ENCODE data around the gene DAD1.

The DAD1 gene

DNA sequence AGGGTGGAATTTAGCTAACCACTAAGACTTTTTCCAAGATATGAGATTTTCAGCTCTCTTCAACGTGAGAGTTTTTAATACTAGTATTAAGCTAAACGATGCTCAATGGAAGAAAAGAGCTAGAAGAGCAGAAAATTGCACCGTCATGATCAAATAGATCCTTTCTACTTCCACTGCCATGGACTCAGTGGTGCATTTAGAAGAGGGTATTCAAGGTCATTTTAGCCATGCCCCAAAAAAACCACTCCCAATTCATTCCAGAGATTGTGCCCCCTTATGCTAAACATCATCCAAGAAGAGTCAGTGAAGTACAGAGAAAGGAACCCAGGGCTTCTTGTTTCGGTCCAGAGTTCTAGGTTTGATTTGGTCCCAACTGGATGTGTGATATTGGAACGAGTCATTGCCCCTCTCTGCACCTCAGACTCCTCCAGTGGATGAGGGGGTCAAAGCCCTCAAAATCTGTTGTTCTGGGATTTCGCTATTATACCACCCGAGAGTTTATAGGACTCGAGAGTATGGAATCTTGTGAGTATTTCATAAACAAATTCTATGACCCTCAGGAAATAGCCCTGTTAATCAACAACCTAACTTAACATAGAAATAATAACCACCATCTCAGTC, 55.2 kb downstream of the DAD1 start:
- no peak for DNase-seq
- Histone ChIP-seq H3K56ac (ENCODE audit: low read length) (no peak overlapping the region), H3K27me3 (ENCODE audit: insufficient read depth, low read length, poor library complexity) (no peaks in the 10 kb centered on the region), H3K4me1 (ENCODE audit: control insufficient read depth, low read depth, low read length) (no peaks in the 10 kb centered on the region), H3K79me1 (ENCODE audit: low read length) (no peaks in the 10 kb centered on the region), H2BK15ac (replicated peaks; ENCODE audit: low read depth) (no peak overlapping the region), H3K4ac (ENCODE audit: low read depth, low read length) (no peak overlapping the region), H3K4me3 (ENCODE audit: low read length) (no peak overlapping the region), H3K4me2 (ENCODE audit: low read length) (no peak overlapping the region), H2BK5ac (ENCODE audit: low read length) (no peak overlapping the region), H3K18ac (ENCODE audit: low read length) (no peak overlapping the region), H2BK120ac (ENCODE audit: low read depth, low read length) (no peak overlapping the region), H3K79me2 (ENCODE audit: control insufficient read depth, insufficient read depth, low read length) (no peaks in the 10 kb centered on the region), H4K5ac (ENCODE audit: low read length) (no peak overlapping the region), H3K36me3 (ENCODE audit: control insufficient read depth, insufficient read depth, low read length) (no peaks in the 10 kb centered on the region), H3K27ac (ENCODE audit: low read depth, low read length) (no peak overlapping the region), H4K8ac (ENCODE audit: low read depth, low read length) (no peak overlapping the region), H3K23ac (ENCODE audit: low read length) (no peak overlapping the region), H2AK5ac (ENCODE audit: low read length) (no peak overlapping the region), H3K9ac (ENCODE audit: low read length) (no peak overlapping the region)
- no CpG with 5 or more reads among the region's 8 CpGs for WGBS (ENCODE audit: extremely low coverage, insufficient coverage, low lambda C conversion rate)

- Histone ChIP-seq H3K36me3 (ENCODE audit: control insufficient read depth, insufficient read depth, low read length) (no peaks in the 10 kb centered on the region), H3K27ac (ENCODE audit: low read depth, low read length) (no peak overlapping the region), H3K79me2 (ENCODE audit: control insufficient read depth, insufficient read depth, low read length) (no peaks in the 10 kb centered on the region), H3K56ac (ENCODE audit: low read length) (no peak overlapping the region), H3K4me2 (ENCODE audit: low read length) (no peak overlapping the region), H4K5ac (ENCODE audit: low read length) (no peak overlapping the region), H2BK120ac (ENCODE audit: low read depth, low read length) (no peak overlapping the region), H3K9ac (ENCODE audit: low read length) (no peak overlapping the region), H2BK5ac (ENCODE audit: low read length) (no peak overlapping the region), H3K23ac (ENCODE audit: low read length) (no peak overlapping the region), H4K8ac (ENCODE audit: low read depth, low read length) (no peak overlapping the region), H3K4me3 (ENCODE audit: low read length) (no peak overlapping the region), H2AK5ac (ENCODE audit: low read length) (no peak overlapping the region), H3K4ac (ENCODE audit: low read depth, low read length) (no peak overlapping the region), H3K18ac (ENCODE audit: low read length) (no peak overlapping the region), H3K27me3 (ENCODE audit: insufficient read depth, low read length, poor library complexity) (no peaks in the 10 kb centered on the region), H3K79me1 (ENCODE audit: low read length) (no peaks in the 10 kb centered on the region), H3K4me1 (ENCODE audit: control insufficient read depth, low read depth, low read length) (no peaks in the 10 kb centered on the region), H2BK15ac (replicated peaks; ENCODE audit: low read depth) (no peak overlapping the region)
- no CpG with 5 or more reads among the region's 2 CpGs for WGBS (ENCODE audit: extremely low coverage, insufficient coverage, low lambda C conversion rate)
- DNase-seq, result no peak
Observed at GRCh38 chr14:22533057-22533704, 55.8 kb downstream of the DAD1 start.

DNA sequence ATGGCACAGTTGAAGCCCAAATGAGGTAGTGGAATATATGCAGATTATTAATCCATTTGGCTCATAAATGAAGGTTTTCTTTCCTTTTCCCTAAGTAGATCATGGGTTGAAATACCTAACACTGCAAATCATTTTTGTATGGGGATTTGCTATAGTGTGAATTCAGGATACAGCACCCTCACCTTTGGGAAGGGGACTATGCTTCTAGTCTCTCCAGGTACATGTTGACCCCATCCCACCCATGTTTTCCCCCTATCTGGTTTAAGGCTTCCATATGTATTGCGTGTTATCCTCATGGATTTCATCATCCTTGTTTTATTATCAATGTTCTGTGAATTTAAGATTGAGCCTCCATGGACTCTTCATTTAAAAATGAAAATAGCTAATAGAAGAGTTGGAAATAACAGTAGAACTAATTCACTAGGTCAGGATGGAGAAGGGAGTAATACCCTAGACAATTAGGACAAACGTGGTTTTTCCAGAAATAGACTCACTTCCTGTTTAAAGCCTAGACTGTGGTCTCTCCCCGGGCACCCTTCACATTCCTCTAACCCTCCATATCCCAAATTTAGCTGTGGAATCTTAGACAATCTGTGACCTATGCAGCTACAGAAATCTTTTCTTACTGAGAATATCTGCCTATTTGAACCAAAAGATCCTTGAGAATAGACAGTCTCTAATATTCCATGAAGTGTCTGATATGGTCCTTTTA, 56.5 kb downstream of the DAD1 start:
- Histone ChIP-seq H2BK5ac (ENCODE audit: low read length) (no peak overlapping the region), H3K4ac (ENCODE audit: low read depth, low read length) (no peak overlapping the region), H3K56ac (ENCODE audit: low read length) (no peak overlapping the region), H3K27ac (ENCODE audit: low read depth, low read length) (no peak overlapping the region), H4K8ac (ENCODE audit: low read depth, low read length) (no peak overlapping the region), H2BK120ac (ENCODE audit: low read depth, low read length) (no peak overlapping the region), H2BK15ac (replicated peaks; ENCODE audit: low read depth) (no peak overlapping the region), H4K5ac (ENCODE audit: low read length) (no peak overlapping the region), H3K18ac (ENCODE audit: low read length) (no peak overlapping the region), H3K4me3 (ENCODE audit: low read length) (no peak overlapping the region), H3K27me3 (ENCODE audit: insufficient read depth, low read length, poor library complexity) (no peaks in the 10 kb centered on the region), H2AK5ac (ENCODE audit: low read length) (no peak overlapping the region), H3K4me2 (ENCODE audit: low read length) (no peak overlapping the region), H3K23ac (ENCODE audit: low read length) (no peak overlapping the region), H3K9ac (ENCODE audit: low read length) (no peak overlapping the region), H3K4me1 (ENCODE audit: control insufficient read depth, low read depth, low read length) (no peaks in the 10 kb centered on the region), H3K79me1 (ENCODE audit: low read length) (no peaks in the 10 kb centered on the region), H3K36me3 (ENCODE audit: control insufficient read depth, insufficient read depth, low read length) (no peaks in the 10 kb centered on the region), H3K79me2 (ENCODE audit: control insufficient read depth, insufficient read depth, low read length) (no peaks in the 10 kb centered on the region)
- no peak for DNase-seq
- WGBS (ENCODE audit: extremely low coverage, insufficient coverage, low lambda C conversion rate), result no CpG with 5 or more reads among the region's 3 CpGs

GRCh38 chr14:22531451-22532344, 57.3 kb downstream of the DAD1 start:
- no peak overlapping the region for H2BK15ac ChIP-seq (replicated peaks; ENCODE audit: low read depth)
- H2BK120ac ChIP-seq (ENCODE audit: low read depth, low read length), result no peak overlapping the region
- H3K4me3 ChIP-seq (ENCODE audit: low read length), result no peak overlapping the region
- whole genome bisulfite sequencing (ENCODE audit: extremely low coverage, insufficient coverage, low lambda C conversion rate), result no CpG with 5 or more reads among the region's 5 CpGs
- no peaks in the 10 kb centered on the region for H3K27me3 ChIP-seq (ENCODE audit: insufficient read depth, low read length, poor library complexity)
- no peak overlapping the region for H3K4me2 ChIP-seq (ENCODE audit: low read length)
- no peak overlapping the region for H2BK5ac ChIP-seq (ENCODE audit: low read length)
- no peak overlapping the region for H3K9ac ChIP-seq (ENCODE audit: low read length)
- no peaks in the 10 kb centered on the region for H3K36me3 ChIP-seq (ENCODE audit: control insufficient read depth, insufficient read depth, low read length)
- H3K4me1 ChIP-seq (ENCODE audit: control insufficient read depth, low read depth, low read length), result no peaks in the 10 kb centered on the region
- H3K4ac ChIP-seq (ENCODE audit: low read depth, low read length), result no peak overlapping the region
- DNase-seq, result no peak
- no peak overlapping the region for H4K5ac ChIP-seq (ENCODE audit: low read length)
- H3K79me2 ChIP-seq (ENCODE audit: control insufficient read depth, insufficient read depth, low read length), result no peaks in the 10 kb centered on the region
- H3K27ac ChIP-seq (ENCODE audit: low read depth, low read length), result no peak overlapping the region
- no peak overlapping the region for H4K8ac ChIP-seq (ENCODE audit: low read depth, low read length)
- no peak overlapping the region for H3K56ac ChIP-seq (ENCODE audit: low read length)
- no peak overlapping the region for H3K23ac ChIP-seq (ENCODE audit: low read length)
- H2AK5ac ChIP-seq (ENCODE audit: low read length), result no peak overlapping the region
- no peak overlapping the region for H3K18ac ChIP-seq (ENCODE audit: low read length)
- H3K79me1 ChIP-seq (ENCODE audit: low read length), result no peaks in the 10 kb centered on the region

DNA sequence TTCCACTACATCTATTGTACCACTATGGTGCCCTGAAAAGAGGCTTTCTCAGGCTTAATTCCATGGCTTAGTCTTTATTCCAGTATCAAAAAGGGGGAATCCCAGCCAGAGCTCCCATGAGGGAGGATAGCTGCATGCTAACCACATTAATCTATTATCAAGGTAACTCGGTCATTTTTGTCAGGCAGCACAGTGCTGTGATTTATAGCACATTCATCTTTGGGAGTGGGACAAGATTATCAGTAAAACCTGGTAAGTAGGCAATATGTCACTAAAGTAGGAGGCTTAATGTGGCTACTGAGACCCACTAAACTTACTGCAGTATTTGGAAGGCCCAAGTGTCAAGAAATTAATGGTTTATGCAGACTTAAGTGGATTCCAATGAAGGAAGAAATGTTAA, 58.9 kb downstream of the DAD1 start:
- Histone ChIP-seq H3K79me2 (ENCODE audit: control insufficient read depth, insufficient read depth, low read length) (no peaks in the 10 kb centered on the region), H3K4me3 (ENCODE audit: low read length) (no peak overlapping the region), H2BK15ac (replicated peaks; ENCODE audit: low read depth) (no peak overlapping the region), H3K23ac (ENCODE audit: low read length) (no peak overlapping the region), H3K36me3 (ENCODE audit: control insufficient read depth, insufficient read depth, low read length) (no peaks in the 10 kb centered on the region), H3K27me3 (ENCODE audit: insufficient read depth, low read length, poor library complexity) (no peaks in the 10 kb centered on the region), H2BK120ac (ENCODE audit: low read depth, low read length) (no peak overlapping the region), H2BK5ac (ENCODE audit: low read length) (no peak overlapping the region), H3K56ac (ENCODE audit: low read length) (no peak overlapping the region), H3K27ac (ENCODE audit: low read depth, low read length) (no peak overlapping the region), H4K5ac (ENCODE audit: low read length) (no peak overlapping the region), H3K18ac (ENCODE audit: low read length) (no peak overlapping the region), H4K8ac (ENCODE audit: low read depth, low read length) (no peak overlapping the region), H3K9ac (ENCODE audit: low read length) (no peak overlapping the region), H3K4ac (ENCODE audit: low read depth, low read length) (no peak overlapping the region), H2AK5ac (ENCODE audit: low read length) (no peak overlapping the region), H3K4me1 (ENCODE audit: control insufficient read depth, low read depth, low read length) (no peaks in the 10 kb centered on the region), H3K4me2 (ENCODE audit: low read length) (no peak overlapping the region), H3K79me1 (ENCODE audit: low read length) (no peaks in the 10 kb centered on the region)
- no peak for DNase-seq
- WGBS (ENCODE audit: extremely low coverage, insufficient coverage, low lambda C conversion rate), result no CpG with 5 or more reads among the region's 1 CpG
